Endothelial cell of umbilical vein (primary cell): ENCODE results near the gene SYT10. TPM values are rescaled to one million over a fixed set of nuclear protein-coding genes. Genes with fewer than 3 reads are reported as not detected.
"Not testable (repeated sequence)": the region's sequence is repeated elsewhere in the genome, so short reads cannot be mapped to it uniquely, and the experiment has no call there.

Experiments used
- BruUV-seq: library from RNA; stranded (reverse); fragments of 400-500 nt; replicated peaks from 2 replicates; lab custom pipeline; 2021; lab: Mats Ljungman, UMichigan
- CTCF ChIA-PET: fragments of 300-600, 350-600 bp; sonication (Branson Sonifier 250); formaldehyde crosslinking; loops from one replicate; lab custom pipeline; 2021; ENCODE audit warnings: antibody characterized with exemption, inconsistent platforms; lab: Charles Lee
- POLR2A ChIA-PET: fragments of 300-600, 350-600 bp; sonication (Branson Sonifier 250); formaldehyde crosslinking; loops from one replicate; lab custom pipeline; 2021; ENCODE audit warnings: antibody characterized with exemption, inconsistent platforms; lab: Charles Lee
- DNase-seq: peaks from one replicate; pipeline ENCODE4 v3.0.0-alpha.2; 2011; ENCODE audit warnings: low read depth, low spot score
- FAIRE-seq: peaks from 2 replicates; lab custom pipeline; 2011; peaks lifted over from hg19 to GRCh38; lab: Jason Lieb, UNC
- H2AFZ ChIP-seq: 2 replicates; pipeline ENCODE4 v1.6.0; 2012; ENCODE audit warnings: low read depth, low read length, control low read depth, inconsistent platforms
- H3K27ac ChIP-seq: 2 replicates; pipeline ENCODE4 v1.5.1; 2011; ENCODE audit warnings: low read depth, mild to moderate bottlenecking, control low read depth, low read length, moderate library complexity; ENCODE audit not compliant: insufficient read depth
- H3K27me3 ChIP-seq, 2 experiments: 2 replicates each; pipeline versions ENCODE4 v1.6.0 to v1.6.1; 2011; ENCODE audit warnings: low read length in 2 of 2, mixed read lengths in 1 of 2; ENCODE audit not compliant: control insufficient read depth in 2 of 2, insufficient read depth in 2 of 2
- H3K36me3 ChIP-seq, 2 experiments: 2 replicates in 1 of 2; 3 replicates in 1 of 2; pipeline ENCODE4 v1.5.1; 2011; ENCODE audit warnings: low read length in 2 of 2, mild to moderate bottlenecking in 1 of 2, moderate library complexity in 1 of 2; ENCODE audit not compliant: control insufficient read depth in 2 of 2, insufficient read depth in 2 of 2; ENCODE audit errors: extremely low read depth in 1 of 2
- H3K4me1 ChIP-seq: 3 replicates; pipeline ENCODE4 v1.5.1; 2011; ENCODE audit warnings: mild to moderate bottlenecking, low read length; ENCODE audit not compliant: control insufficient read depth, insufficient read depth; ENCODE audit errors: extremely low read depth
- H3K4me2 ChIP-seq: 2 replicates; pipeline ENCODE4 v1.6.1; 2011; ENCODE audit warnings: low read length, control low read depth, mixed read lengths; ENCODE audit not compliant: insufficient read depth
- H3K4me3 ChIP-seq, 3 experiments: fragments of 200-600 bp in 1 of 3; sonication (generic), shearing (Covaris generic) in 1 of 3; replicated peaks in 1 of 3; 2 replicates each; pipeline ENCODE4 v1.5.1; 2011 to 2016; ENCODE audit warnings: control low read depth in 3 of 3, low read length in 3 of 3, mild to moderate bottlenecking in 2 of 3, inconsistent platforms in 1 of 3, low read depth in 1 of 3, moderate library complexity in 1 of 3; ENCODE audit not compliant: insufficient read depth in 1 of 3
- H3K79me2 ChIP-seq: 2 replicates; pipeline ENCODE4 v1.6.0; 2012; ENCODE audit warnings: low read length, inconsistent platforms; ENCODE audit not compliant: control insufficient read depth, insufficient read depth
- H3K9ac ChIP-seq: replicated peaks from 2 replicates; pipeline ENCODE3; 2011; ENCODE audit warnings: low read length, control low read depth; ENCODE audit not compliant: insufficient read depth; ENCODE audit errors: extremely low read depth
- H3K9me1 ChIP-seq: replicated peaks from 3 replicates; pipeline ENCODE4 v1.6.0; 2011; ENCODE audit warnings: mild to moderate bottlenecking, low read length; ENCODE audit not compliant: control insufficient read depth, insufficient read depth; ENCODE audit errors: extremely low read depth
- H3K9me3 ChIP-seq: replicated peaks from 2 replicates; pipeline ENCODE4 v1.5.1; 2012; ENCODE audit warnings: low read length, inconsistent platforms; ENCODE audit not compliant: control insufficient read depth, insufficient read depth
- H4K20me1 ChIP-seq: replicated peaks from 2 replicates; pipeline ENCODE3; 2011; ENCODE audit warnings: mild to moderate bottlenecking, low read length; ENCODE audit not compliant: control insufficient read depth, insufficient read depth; ENCODE audit errors: extremely low read depth
- EZH2 ChIP-seq: IDR thresholded peaks from 2 replicates; pipeline ENCODE4 v1.6.1; 2012; ENCODE audit warnings: borderline replicate concordance, low read depth, mild to moderate bottlenecking, moderate library complexity, low read length, inconsistent platforms; ENCODE audit not compliant: severe bottlenecking
- FOS ChIP-seq: IDR thresholded peaks from 2 replicates; pipeline ENCODE4 v1.6.1; 2011; ENCODE audit warnings: mild to moderate bottlenecking, low read length, moderate library complexity, borderline replicate concordance; ENCODE audit not compliant: insufficient read depth
- GATA2 ChIP-seq: IDR thresholded peaks from 2 replicates; pipeline ENCODE4 v1.7.0; 2011; ENCODE audit warnings: low read depth, mild to moderate bottlenecking, moderate library complexity, mixed read lengths, low read length; ENCODE audit not compliant: insufficient read length, insufficient read depth
- JUN ChIP-seq: IDR thresholded peaks from 2 replicates; pipeline ENCODE4 v1.6.1; 2011; ENCODE audit warnings: borderline replicate concordance, low read depth; ENCODE audit not compliant: insufficient read length, insufficient read depth
- MYC ChIP-seq: IDR thresholded peaks from one replicate; pipeline ENCODE4 v1.6.1; 2011; ENCODE audit warnings: mild to moderate bottlenecking, low read depth, low read length
- POLR2A ChIP-seq: IDR thresholded peaks from 2 replicates; pipeline ENCODE4 v1.6.1; 2012; ENCODE audit warnings: low read depth, mild to moderate bottlenecking, control low read depth, low read length
- POLR2AphosphoS5 ChIP-seq: IDR thresholded peaks from 2 replicates; pipeline ENCODE4 v1.6.1; 2012; ENCODE audit warnings: low read depth, mild to moderate bottlenecking, control low read depth, low read length, moderate library complexity; ENCODE audit not compliant: insufficient read depth
- dilution Hi-C: fragments of 300-500 bp; cut with MboI; formaldehyde crosslinking; loops from one replicate; pipeline ENCODE4 v1.15.0; 2019; ENCODE audit warnings: low sequenced_read_pairs; ENCODE audit not compliant: extremely low pct_ligation_motif_present
- intact Hi-C: fragments of 100-400 bp; cut with micrococcal nuclease; formaldehyde crosslinking; loops from one replicate; pipeline ENCODE4 v1.10.0; 2022
- polyA plus RNA-seq, 4 experiments: library from polyadenylated mRNA; depleted of rRNA in 3 of 4; stranded (reverse) in 3 of 4; unstranded in 1 of 4; fragments of >200 nt; gene quantifications; 2 replicates each; pipeline versions ENCODE4 v1.2.1 to v1.2.3, GENCODE V29; 2011 to 2012; ENCODE audit warnings: missing spikeins in 1 of 4
- total RNA-seq: library from RNA; stranded (reverse); gene quantifications from 2 replicates; pipeline ENCODE4 v1.2.3, GENCODE V29; 2021
- TF ChIP-seq, protein P1 (sequence below): IDR thresholded peaks from 2 replicates; pipeline ENCODE4 v1.6.1; 2011; ENCODE audit not compliant: insufficient read depth, insufficient read length
- TF ChIP-seq, protein P2 (sequence below), 2 donors: IDR thresholded peaks; 1 replicate in 1 of 2; 2 replicates in 1 of 2; pipeline ENCODE4 v1.5.1; 2011; ENCODE audit warnings: low read length in 2 of 2, mild to moderate bottlenecking in 2 of 2, moderate library complexity in 2 of 2, control low read depth in 1 of 2, inconsistent platforms in 1 of 2, low read depth in 1 of 2; ENCODE audit not compliant: insufficient read depth in 1 of 2; ENCODE audit errors: extremely low read depth in 1 of 2

The SYT10 gene
- total and polyA plus RNA-seq, 2 donors (not counting 3 experiments of a cell fraction or from before 2014, with no cell fraction given) = not detected

DNA sequence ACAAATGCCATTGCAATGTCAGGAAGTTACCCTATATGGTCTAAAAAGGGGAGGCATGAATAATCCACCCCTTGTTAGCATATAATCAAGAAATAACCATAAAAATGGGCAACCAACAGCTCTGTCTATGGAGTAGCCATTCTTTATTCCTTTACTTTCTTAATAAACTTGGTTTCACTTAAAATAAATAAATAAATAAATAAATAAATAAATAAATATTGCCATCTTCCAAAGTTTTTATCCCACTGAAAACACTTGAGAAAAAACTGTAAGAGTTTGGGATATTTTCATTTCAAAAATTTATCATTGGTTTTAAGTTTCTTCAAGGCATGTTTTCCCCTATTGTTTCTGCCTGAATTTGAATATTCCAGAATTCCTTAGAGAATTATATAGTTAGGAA lies 89.8 kb downstream of the SYT10 start:
- H3K27ac ChIP-seq = no peak overlapping the region
- no peaks in the 10 kb centered on the region for H4K20me1 ChIP-seq
- no peaks in the 10 kb centered on the region for H3K36me3 ChIP-seq
- ChIA-PET POLR2A (no interaction called here), CTCF (no interaction called here)
- no peaks in the 10 kb centered on the region for H3K9me3 ChIP-seq
- H2AFZ ChIP-seq = no peak overlapping the region
- H3K4me3 ChIP-seq = no peak overlapping the region
- H3K79me2 ChIP-seq = no peaks in the 10 kb centered on the region
- intact Hi-C loops (no loop called here), dilution Hi-C loops (no loop called here)
- H3K4me1 ChIP-seq = no peaks in the 10 kb centered on the region
- H3K9me1 ChIP-seq = no peaks in the 10 kb centered on the region
- H3K9ac ChIP-seq = no peak overlapping the region
- TF ChIP-seq POLR2AphosphoS5 (no peak), FOS (no peak), GATA2 (no peak), MYC (no peak), JUN (no peak), EZH2 (no peak), POLR2A (no peak)
- TF ChIP-seq, protein P1, sequence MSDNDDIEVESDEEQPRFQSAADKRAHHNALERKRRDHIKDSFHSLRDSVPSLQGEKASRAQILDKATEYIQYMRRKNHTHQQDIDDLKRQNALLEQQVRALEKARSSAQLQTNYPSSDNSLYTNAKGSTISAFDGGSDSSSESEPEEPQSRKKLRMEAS = no peak
- TF ChIP-seq, protein P2, sequence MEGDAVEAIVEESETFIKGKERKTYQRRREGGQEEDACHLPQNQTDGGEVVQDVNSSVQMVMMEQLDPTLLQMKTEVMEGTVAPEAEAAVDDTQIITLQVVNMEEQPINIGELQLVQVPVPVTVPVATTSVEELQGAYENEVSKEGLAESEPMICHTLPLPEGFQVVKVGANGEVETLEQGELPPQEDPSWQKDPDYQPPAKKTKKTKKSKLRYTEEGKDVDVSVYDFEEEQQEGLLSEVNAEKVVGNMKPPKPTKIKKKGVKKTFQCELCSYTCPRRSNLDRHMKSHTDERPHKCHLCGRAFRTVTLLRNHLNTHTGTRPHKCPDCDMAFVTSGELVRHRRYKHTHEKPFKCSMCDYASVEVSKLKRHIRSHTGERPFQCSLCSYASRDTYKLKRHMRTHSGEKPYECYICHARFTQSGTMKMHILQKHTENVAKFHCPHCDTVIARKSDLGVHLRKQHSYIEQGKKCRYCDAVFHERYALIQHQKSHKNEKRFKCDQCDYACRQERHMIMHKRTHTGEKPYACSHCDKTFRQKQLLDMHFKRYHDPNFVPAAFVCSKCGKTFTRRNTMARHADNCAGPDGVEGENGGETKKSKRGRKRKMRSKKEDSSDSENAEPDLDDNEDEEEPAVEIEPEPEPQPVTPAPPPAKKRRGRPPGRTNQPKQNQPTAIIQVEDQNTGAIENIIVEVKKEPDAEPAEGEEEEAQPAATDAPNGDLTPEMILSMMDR (IDR thresholded peaks at IDR 0.05; ENCODE audit: extremely low read depth in 1 of 2, insufficient read depth in 1 of 2, low read depth in 1 of 2, low read length in 2 of 2) = no peak
- FAIRE-seq (no peak), DNase-seq (no peak)
- BruUV-seq = no TSS peak
- H3K27me3 ChIP-seq = no peaks in the 10 kb centered on the region
- H3K4me2 ChIP-seq = no peak overlapping the region

DNA sequence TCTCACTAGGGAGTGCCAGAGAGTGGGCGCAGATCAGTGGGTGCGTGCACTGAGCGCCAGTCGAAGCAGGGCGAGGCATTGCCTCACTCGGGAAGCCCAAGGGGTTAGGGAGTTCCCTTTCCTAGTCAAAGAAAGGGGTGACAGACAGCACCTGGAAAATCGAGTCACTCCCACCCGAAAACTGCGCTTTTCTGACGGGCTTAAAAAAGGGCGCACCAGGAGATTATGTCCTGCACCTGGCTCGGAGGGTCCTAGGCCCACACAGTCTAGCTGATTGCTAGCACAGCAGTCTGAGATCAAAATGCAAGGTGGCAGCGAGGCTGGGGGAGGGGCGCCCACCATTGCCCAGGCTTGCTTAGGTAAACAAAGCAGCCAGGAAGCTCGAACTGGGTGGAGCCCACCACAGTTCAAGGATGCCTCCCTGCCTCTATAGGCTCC lies 107.6 kb downstream of the SYT10 start:
- H3K9me1 ChIP-seq, H2AFZ ChIP-seq, dilution Hi-C loops, DNase-seq, intact Hi-C loops, POLR2A ChIA-PET, H3K27me3 ChIP-seq, H3K27ac ChIP-seq, FAIRE-seq, H3K36me3 ChIP-seq, H3K79me2 ChIP-seq, H3K9ac ChIP-seq, H4K20me1 ChIP-seq, H3K4me2 ChIP-seq, BruUV-seq, H3K4me3 ChIP-seq, CTCF ChIA-PET, H3K4me1 ChIP-seq, H3K9me3 ChIP-seq: not testable (repeated sequence)
